GM10847 (cell line): ENCODE data around the gene SUPT16H.
A peak's percentile ranks its signal among the peaks of the same experiment; 100 is the strongest.

Experiments
- POLR2A ChIP-seq: IDR thresholded peaks from 2 replicates; pipeline ENCODE4 v1.6.1; 2011; ENCODE audit not compliant: insufficient read length; ENCODE audit errors: extremely low read depth

SUPT16H gene

GRCh38 chr14:21383848-21384493, at the start of gene SUPT16H:
SUPT16H (minus strand) TSS chr14:21384019; CDS start chr14:21383927, 92 bp downstream.
- peak; percentile 66 for TF ChIP-seq POLR2A

DNA sequence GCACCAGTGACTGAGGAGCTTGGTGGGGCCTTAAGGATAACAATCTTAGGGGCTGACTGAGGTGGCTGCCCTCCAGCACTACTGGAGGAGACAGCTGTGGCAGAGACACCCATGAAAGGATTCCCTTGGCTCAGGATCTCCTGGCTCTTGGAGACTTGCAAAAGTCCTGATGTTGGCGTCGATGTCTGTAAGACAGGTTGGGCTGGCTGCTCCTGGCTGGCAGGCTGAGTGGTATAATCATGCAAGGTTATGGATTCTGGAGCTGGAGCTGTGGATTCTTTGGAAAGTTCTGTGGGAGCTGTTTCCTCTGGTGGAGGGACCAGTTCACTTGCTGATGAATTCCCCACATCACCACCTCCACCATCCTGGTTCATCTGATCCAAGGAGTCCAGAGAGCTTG, 47.3 kb upstream of the SUPT16H start:
- TF ChIP-seq POLR2A: no peak

GRCh38 chr14:21428930-21429329, 45.1 kb upstream of the SUPT16H start:
- TF ChIP-seq POLR2A: no peak

DNA sequence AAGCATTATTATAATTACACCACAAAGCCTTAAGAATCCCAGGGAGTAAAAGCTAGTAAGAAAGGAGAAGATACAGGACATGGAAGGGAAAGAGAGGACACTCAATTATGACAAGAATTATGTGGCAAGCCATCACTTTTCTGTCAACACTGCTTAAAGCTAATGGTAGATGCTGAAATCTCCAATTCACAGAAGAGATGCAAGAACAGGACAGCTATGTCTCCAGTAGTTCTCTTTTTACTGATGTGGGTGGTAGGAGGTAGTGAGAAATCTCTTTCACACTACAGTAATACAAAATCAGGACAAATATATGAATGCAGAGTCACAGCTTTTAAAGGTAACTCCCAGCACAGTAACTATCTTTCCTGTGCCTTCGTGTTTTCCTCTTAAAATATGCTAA, 42.9 kb upstream of the SUPT16H start:
- TF ChIP-seq POLR2A: no peak

- no peak for TF ChIP-seq POLR2A
These were observed 35.7 kb upstream of the SUPT16H start for GRCh38 chr14:21419528-21419927.

DNA sequence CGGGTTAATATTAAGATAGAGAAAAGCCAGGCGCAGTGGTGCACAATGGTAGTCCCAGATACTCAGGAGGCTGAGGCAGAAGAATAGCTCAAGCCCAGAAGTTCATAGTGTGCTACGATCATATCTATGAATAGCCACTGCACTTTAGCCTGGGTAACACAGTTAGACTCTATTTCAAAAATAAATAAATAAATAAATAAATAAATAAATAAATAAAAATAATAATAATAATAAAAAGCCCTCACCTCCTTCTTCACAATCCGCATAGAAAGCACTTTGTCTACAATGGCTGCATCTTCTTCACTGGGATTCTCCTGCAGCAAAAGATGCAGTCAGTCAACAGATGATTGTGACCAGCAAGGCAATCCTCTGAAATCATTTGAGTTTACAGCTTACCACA, 31.5 kb upstream of the SUPT16H start:
- TF ChIP-seq POLR2A: no peak

GRCh38 chr14:21414137-21414631, 30.4 kb upstream of the SUPT16H start:
- no peak for TF ChIP-seq POLR2A

DNA sequence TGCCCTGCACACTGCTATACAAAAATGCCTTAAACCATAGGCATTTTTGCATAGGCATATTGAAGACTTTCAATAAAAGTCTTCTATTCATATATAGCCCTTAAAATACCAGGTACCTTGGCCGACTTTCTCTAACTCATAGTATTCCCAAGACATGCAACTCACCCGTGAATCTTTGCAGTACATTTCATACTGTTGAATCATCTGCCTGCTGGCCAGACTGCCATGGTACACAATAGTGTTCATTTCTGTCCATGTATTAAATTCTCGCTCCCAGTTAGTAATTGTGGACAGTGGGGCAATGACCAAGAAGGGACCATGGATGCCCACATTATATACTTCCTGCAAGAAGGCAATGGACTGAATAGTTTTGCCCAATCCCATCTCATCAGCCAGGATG, 24.3 kb upstream of the SUPT16H start:
- no peak for TF ChIP-seq POLR2A

GRCh38 chr14:21406213-21406612, 22.4 kb upstream of the SUPT16H start:
- no peak for TF ChIP-seq POLR2A

GRCh38 chr14:21405097-21405496, 21.3 kb upstream of the SUPT16H start:
- TF ChIP-seq POLR2A: no peak

DNA sequence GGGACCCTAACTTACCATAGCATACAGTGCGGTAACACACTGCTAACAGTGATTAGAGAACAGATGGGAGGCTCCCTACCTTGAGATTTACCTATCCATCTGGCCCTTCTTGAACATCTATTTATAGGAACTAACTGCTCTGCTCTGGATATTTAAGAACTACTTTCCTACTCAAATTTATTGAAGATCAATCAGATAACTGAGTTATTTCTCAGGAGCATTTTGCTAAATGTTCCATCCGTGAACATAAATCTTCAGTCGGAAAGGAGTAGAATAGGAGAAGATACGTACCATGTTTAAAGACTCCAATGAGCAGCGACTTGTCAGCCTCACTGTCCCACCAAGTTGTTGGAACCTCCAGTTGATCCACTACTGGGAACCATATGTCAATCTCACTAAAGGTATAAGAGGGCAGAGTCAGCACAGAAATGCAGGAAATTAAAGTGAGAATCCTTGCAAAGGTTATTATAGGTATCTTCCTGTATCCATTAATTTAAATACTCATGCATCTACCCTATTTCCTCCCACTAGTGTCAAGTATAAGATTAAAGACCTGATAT, 15.6 kb upstream of the SUPT16H start:
- no peak for TF ChIP-seq POLR2A

- no peak for TF ChIP-seq POLR2A
These were observed 15.1 kb upstream of the SUPT16H start for GRCh38 chr14:21398901-21399300.

GRCh38 chr14:21395450-21395849, 11.6 kb upstream of the SUPT16H start:
- TF ChIP-seq POLR2A: no peak

GRCh38 chr14:21385188-21385904, 1.5 kb upstream of the SUPT16H start:
- no peak for TF ChIP-seq POLR2A

DNA sequence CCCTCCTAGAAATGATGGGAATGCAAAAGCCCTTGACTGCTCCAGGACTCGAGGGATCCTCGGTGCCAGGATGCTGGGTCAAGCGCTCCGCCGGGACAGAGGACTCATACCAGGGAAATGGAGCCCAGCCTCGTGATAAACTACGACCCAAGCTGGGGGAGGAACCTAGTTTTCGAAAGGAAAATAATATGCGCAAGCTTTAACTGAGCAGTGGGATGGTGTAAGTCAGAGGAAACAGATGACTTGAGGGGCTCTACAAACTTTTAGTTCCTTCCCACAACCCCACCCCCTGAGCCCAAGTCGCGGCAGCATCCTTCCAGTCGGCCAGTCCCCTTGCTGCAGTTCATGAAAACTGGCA, 654 bp upstream of the SUPT16H start:
- TF ChIP-seq POLR2A: no peak
